HCT116 (cell line): ENCODE results near the gene LARP1. TPM values are rescaled to one million over a fixed set of nuclear protein-coding genes. Genes with fewer than 3 reads are reported as not detected.

Experiments
- ATAC-seq: fragments of 200-7000 bp; cut with Tn5 transposase; 2 replicates; pipeline ENCODE4 v1.9.1; 2020; ENCODE audit warnings: mild to moderate bottlenecking, moderate library complexity
- BruUV-seq: library from RNA; stranded (reverse); fragments of 400-500 nt; replicated peaks from 2 replicates; lab custom pipeline; 2021; lab: Mats Ljungman, UMichigan
- CTCF ChIA-PET: fragments of 300-600 bp; sonication (Branson Sonifier 250); formaldehyde crosslinking; loops from one replicate; lab custom pipeline; 2021; ENCODE audit warnings: antibody characterized with exemption; lab: Charles Lee
- POLR2A ChIA-PET: fragments of 300-600, 350-600 bp; sonication (Branson Sonifier 250); formaldehyde crosslinking; loops from one replicate; lab custom pipeline; 2021; ENCODE audit warnings: antibody characterized with exemption; lab: Charles Lee
- RAD21 ChIA-PET, 2 experiments: fragments of 300-600 bp; sonication (Branson Sonifier 250); formaldehyde crosslinking; loops; one replicate each; lab custom pipeline; 2023; ENCODE audit warnings: low total read pairs in 2 of 2; ENCODE audit not compliant: uncharacterized antibody in 2 of 2, unreplicated experiment in 2 of 2, low non-redundant PET in 1 of 2; lab: Charles Lee
- DNase-seq: peaks from one replicate; pipeline ENCODE4 v3.0.0-alpha.2; 2010; ENCODE audit warnings: low read depth, low spot score
- H2AFZ ChIP-seq: fragments of 200-600 bp; shearing (Covaris generic), sonication (generic); 2 replicates; pipeline ENCODE4 v1.6.1; 2017; ENCODE audit warnings: low read depth, mixed run types, mixed read lengths, antibody characterized with exemption, low read length; ENCODE audit not compliant: poor library complexity, severe bottlenecking
- H3K27ac ChIP-seq: 2 replicates; pipeline ENCODE4 v1.5.1; 2012; ENCODE audit warnings: low read depth, low read length
- H3K27me3 ChIP-seq: fragments of 200-600 bp; sonication (generic); 2 replicates; pipeline ENCODE4 v1.6.1; 2016; ENCODE audit warnings: mixed run types, low read length, mixed read lengths; ENCODE audit not compliant: insufficient read depth
- H3K36me3 ChIP-seq, 2 experiments: fragments of 200-500 bp in 1 of 2; fragments of 200-600 bp in 1 of 2; sonication (Bioruptor generic) in 1 of 2; sonication (generic) in 1 of 2; 2 replicates each; pipeline versions ENCODE4 v1.5.1 to v1.6.1; 2014 to 2016; ENCODE audit warnings: low read length in 2 of 2, inconsistent platforms in 1 of 2, mixed read lengths in 1 of 2, mixed run types in 1 of 2; ENCODE audit not compliant: insufficient read depth in 2 of 2, control insufficient read depth in 1 of 2
- H3K4me1 ChIP-seq, 2 experiments: fragments of 200-600 bp in 1 of 2; sonication (generic) in 1 of 2; 2 replicates each; pipeline versions ENCODE4 v1.5.1 to v1.6.1; 2012 to 2017; ENCODE audit warnings: low read length in 2 of 2, inconsistent platforms in 1 of 2, mild to moderate bottlenecking in 1 of 2, mixed read lengths in 1 of 2, mixed run types in 1 of 2, moderate library complexity in 1 of 2; ENCODE audit not compliant: insufficient read depth in 2 of 2, control insufficient read depth in 1 of 2
- H3K4me2 ChIP-seq: fragments of 200-600 bp; sonication (generic); 2 replicates; pipeline ENCODE4 v1.6.1; 2017; ENCODE audit warnings: mixed run types, low read length, mixed read lengths
- H3K4me3 ChIP-seq, 2 experiments: fragments of 200-600 bp in 1 of 2; sonication (generic) in 1 of 2; replicated peaks in 1 of 2; 2 replicates each; pipeline ENCODE4 v1.5.1; 2011 to 2016; ENCODE audit warnings: low read length in 2 of 2, control low read depth in 1 of 2, low read depth in 1 of 2, mild to moderate bottlenecking in 1 of 2, mixed read lengths in 1 of 2, mixed run types in 1 of 2
- H3K79me2 ChIP-seq: fragments of 200-600 bp; sonication (generic); 2 replicates; pipeline ENCODE4 v1.6.1; 2017; ENCODE audit warnings: mild to moderate bottlenecking, mixed run types, low read length, moderate library complexity, mixed read lengths; ENCODE audit not compliant: insufficient read depth
- H3K9ac ChIP-seq: fragments of 200-600 bp; sonication (generic); 2 replicates; pipeline ENCODE4 v1.6.1; 2016; ENCODE audit warnings: low read length, mixed read lengths
- H3K9me2 ChIP-seq: fragments of 200-600 bp; sonication (generic), shearing (Covaris generic); 2 replicates; pipeline ENCODE4 v1.6.1; 2017; ENCODE audit warnings: mixed run types, mild to moderate bottlenecking, moderate library complexity; ENCODE audit not compliant: insufficient read depth
- H3K9me3 ChIP-seq, 2 experiments: fragments of 200-500 bp in 1 of 2; fragments of 200-600 bp in 1 of 2; sonication (Bioruptor generic) in 1 of 2; sonication (generic) in 1 of 2; 2 replicates each; pipeline ENCODE4 v1.6.1; 2014 to 2017; ENCODE audit warnings: low read length in 2 of 2, mixed read lengths in 2 of 2, inconsistent platforms in 1 of 2, low read depth in 1 of 2, mild to moderate bottlenecking in 1 of 2, mixed run types in 1 of 2, moderate library complexity in 1 of 2; ENCODE audit not compliant: control insufficient read depth in 1 of 2, insufficient read depth in 1 of 2
- H4K20me1 ChIP-seq: fragments of 200-600 bp; sonication (generic), shearing (Covaris generic); 2 replicates; pipeline ENCODE4 v1.6.1; 2017; ENCODE audit warnings: mixed run types, mild to moderate bottlenecking, moderate library complexity; ENCODE audit not compliant: insufficient read depth
- EGR1 ChIP-seq: IDR thresholded peaks from 2 replicates; pipeline ENCODE4 v1.6.1; 2012; ENCODE audit warnings: low read depth
- ELF1 ChIP-seq: IDR thresholded peaks from 2 replicates; pipeline ENCODE4 v1.6.1; 2012; ENCODE audit warnings: low read depth, borderline replicate concordance
- FOSL1 ChIP-seq: IDR thresholded peaks from 2 replicates; pipeline ENCODE4 v1.6.1; 2012; ENCODE audit warnings: low read depth
- POLR2AphosphoS5 ChIP-seq: IDR thresholded peaks from 2 replicates; pipeline ENCODE4 v1.6.1; 2011; ENCODE audit warnings: mild to moderate bottlenecking, low read depth, low read length, moderate library complexity
- RAD21 ChIP-seq: IDR thresholded peaks from 2 replicates; pipeline ENCODE4 v1.6.1; 2012; ENCODE audit warnings: low read depth, mild to moderate bottlenecking
- SIN3A ChIP-seq: IDR thresholded peaks from 2 replicates; pipeline ENCODE4 v1.6.1; 2012; ENCODE audit warnings: low read depth
- SP1 ChIP-seq: IDR thresholded peaks from 2 replicates; pipeline ENCODE4 v1.6.1; 2012; ENCODE audit warnings: low read depth
- TCF7L2 ChIP-seq: IDR thresholded peaks from 2 replicates; pipeline ENCODE4 v1.7.0; 2011; ENCODE audit warnings: borderline replicate concordance, inconsistent platforms; ENCODE audit not compliant: insufficient read depth, insufficient read length; ENCODE audit errors: extremely low read depth
- ZFX ChIP-seq: fragments of 450-650 bp; IDR thresholded peaks from 2 replicates; pipeline ENCODE4 v1.6.1; 2017
- intact Hi-C: fragments of 100-400 bp; cut with micrococcal nuclease; formaldehyde crosslinking; loops from 2 replicates; pipeline ENCODE4 v1.10.0; 2022
- total RNA-seq: library from RNA; stranded (reverse); gene quantifications from one replicate; pipeline ENCODE4 v1.2.1, GENCODE V29; 2021; ENCODE audit not compliant: unreplicated experiment
- TF ChIP-seq, protein P1 (sequence below), 3 experiments: fragments of 200-600 bp in 1 of 3; sonication (generic) in 1 of 3; IDR thresholded peaks in 2 of 3; conservative IDR thresholded peaks in 1 of 3; 2 replicates each; pipeline ENCODE4 v1.5.1; 2012 to 2017; ENCODE audit warnings: low read depth in 2 of 3, low read length in 2 of 3, antibody characterized with exemption in 1 of 3, borderline replicate concordance in 1 of 3, control low read depth in 1 of 3, mild to moderate bottlenecking in 1 of 3, mixed read lengths in 1 of 3, mixed run types in 1 of 3, moderate library complexity in 1 of 3; ENCODE audit not compliant: insufficient read depth in 1 of 3
- TF ChIP-seq, protein P2 (sequence below): IDR thresholded peaks from 2 replicates; pipeline ENCODE4 v1.6.1; 2012; ENCODE audit warnings: low read depth
- TF ChIP-seq, protein P3 (sequence below): IDR thresholded peaks from 2 replicates; pipeline ENCODE4 v1.6.1; 2012
- TF ChIP-seq, protein P4 (sequence below): IDR thresholded peaks from 2 replicates; pipeline ENCODE4 v1.6.1; 2012

The LARP1 gene
- total RNA-seq, 1 experiment from 2014 or later = 201 TPM

DNA sequence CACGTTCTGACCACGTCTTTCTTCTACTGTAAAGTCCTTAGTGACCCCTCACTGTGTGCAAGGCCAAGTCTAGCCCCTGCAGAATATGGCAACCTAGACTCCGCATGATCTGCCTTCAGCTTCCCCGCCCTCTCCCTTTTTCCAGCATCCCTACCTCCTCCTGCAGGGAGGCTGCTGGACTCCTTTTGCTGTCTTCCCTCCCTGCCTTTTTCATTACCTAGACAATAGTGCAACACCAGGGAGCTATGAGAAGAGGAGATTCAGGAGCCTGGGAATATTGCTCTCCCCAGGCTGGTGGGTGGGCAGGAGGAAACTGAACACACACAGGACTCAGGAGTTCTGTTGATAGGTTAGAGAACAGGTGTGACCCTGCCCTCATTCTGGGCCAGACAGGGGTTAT lies 33.1 kb upstream of the LARP1 start:
- Histone ChIP-seq H3K9me2 (no peaks in the 10 kb centered on the region), H3K27me3 (no peaks in the 10 kb centered on the region)
- TF ChIP-seq SP1 (no peak), EGR1 (no peak), POLR2AphosphoS5 (no peak), ZFX (no peak), TCF7L2 (no peak), ELF1 (no peak)
- TF ChIP-seq, protein P1, sequence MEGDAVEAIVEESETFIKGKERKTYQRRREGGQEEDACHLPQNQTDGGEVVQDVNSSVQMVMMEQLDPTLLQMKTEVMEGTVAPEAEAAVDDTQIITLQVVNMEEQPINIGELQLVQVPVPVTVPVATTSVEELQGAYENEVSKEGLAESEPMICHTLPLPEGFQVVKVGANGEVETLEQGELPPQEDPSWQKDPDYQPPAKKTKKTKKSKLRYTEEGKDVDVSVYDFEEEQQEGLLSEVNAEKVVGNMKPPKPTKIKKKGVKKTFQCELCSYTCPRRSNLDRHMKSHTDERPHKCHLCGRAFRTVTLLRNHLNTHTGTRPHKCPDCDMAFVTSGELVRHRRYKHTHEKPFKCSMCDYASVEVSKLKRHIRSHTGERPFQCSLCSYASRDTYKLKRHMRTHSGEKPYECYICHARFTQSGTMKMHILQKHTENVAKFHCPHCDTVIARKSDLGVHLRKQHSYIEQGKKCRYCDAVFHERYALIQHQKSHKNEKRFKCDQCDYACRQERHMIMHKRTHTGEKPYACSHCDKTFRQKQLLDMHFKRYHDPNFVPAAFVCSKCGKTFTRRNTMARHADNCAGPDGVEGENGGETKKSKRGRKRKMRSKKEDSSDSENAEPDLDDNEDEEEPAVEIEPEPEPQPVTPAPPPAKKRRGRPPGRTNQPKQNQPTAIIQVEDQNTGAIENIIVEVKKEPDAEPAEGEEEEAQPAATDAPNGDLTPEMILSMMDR (IDR thresholded peaks at IDR 0.05 in 2 of 3, conservative IDR thresholded peaks at IDR 0.05 in 1 of 3; ENCODE audit: borderline replicate concordance in 1 of 3, insufficient read depth in 1 of 3, low read depth in 2 of 3, low read length in 2 of 3) = no peak
- TF ChIP-seq, all 23 proteins: peak for 0
- Histone ChIP-seq H3K4me3 (no peak overlapping the region), H3K4me2 (no peak overlapping the region), H3K9ac (no peak overlapping the region), H4K20me1 (no peaks in the 10 kb centered on the region), H2AFZ (no peak overlapping the region), H3K36me3 (no peaks in the 10 kb centered on the region), H3K4me1 (no peaks in the 10 kb centered on the region), H3K9me3 (no peaks in the 10 kb centered on the region), H3K79me2 (no peaks in the 10 kb centered on the region), H3K27ac (no peak overlapping the region)
- DNase-seq (no peak), ATAC-seq (no peak)
- CTCF ChIA-PET = no interaction called here
- POLR2A ChIA-PET = no interaction called here
- intact Hi-C loops = no loop called here
- no TSS peak for BruUV-seq
- RAD21 ChIA-PET = no interaction called here

DNA sequence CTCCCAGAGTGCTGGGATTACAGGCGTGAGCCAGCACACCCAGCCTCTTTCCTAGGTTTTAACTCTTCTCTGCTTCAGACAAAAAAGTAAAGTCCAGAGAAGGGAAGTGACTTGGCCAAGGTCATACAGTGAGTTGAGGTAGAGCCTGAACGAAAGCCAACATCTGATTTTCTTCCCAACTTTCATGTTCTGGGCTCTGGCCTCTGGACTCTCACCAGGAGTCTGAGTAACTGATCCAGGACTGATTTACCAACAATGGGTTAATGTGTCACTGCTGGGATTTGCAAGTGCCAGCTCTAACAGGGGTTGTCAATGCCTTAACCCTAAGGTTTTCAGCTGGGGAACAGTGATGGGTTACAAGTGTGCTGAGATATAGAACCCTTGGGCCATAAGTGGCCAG lies 32.2 kb upstream of the LARP1 start:
- POLR2A ChIA-PET = no interaction called here
- TF ChIP-seq SIN3A (no peak), ZFX (no peak), EGR1 (no peak), ELF1 (no peak), TCF7L2 (no peak), FOSL1 (no peak), RAD21 (no peak)
- TF ChIP-seq, protein P2, sequence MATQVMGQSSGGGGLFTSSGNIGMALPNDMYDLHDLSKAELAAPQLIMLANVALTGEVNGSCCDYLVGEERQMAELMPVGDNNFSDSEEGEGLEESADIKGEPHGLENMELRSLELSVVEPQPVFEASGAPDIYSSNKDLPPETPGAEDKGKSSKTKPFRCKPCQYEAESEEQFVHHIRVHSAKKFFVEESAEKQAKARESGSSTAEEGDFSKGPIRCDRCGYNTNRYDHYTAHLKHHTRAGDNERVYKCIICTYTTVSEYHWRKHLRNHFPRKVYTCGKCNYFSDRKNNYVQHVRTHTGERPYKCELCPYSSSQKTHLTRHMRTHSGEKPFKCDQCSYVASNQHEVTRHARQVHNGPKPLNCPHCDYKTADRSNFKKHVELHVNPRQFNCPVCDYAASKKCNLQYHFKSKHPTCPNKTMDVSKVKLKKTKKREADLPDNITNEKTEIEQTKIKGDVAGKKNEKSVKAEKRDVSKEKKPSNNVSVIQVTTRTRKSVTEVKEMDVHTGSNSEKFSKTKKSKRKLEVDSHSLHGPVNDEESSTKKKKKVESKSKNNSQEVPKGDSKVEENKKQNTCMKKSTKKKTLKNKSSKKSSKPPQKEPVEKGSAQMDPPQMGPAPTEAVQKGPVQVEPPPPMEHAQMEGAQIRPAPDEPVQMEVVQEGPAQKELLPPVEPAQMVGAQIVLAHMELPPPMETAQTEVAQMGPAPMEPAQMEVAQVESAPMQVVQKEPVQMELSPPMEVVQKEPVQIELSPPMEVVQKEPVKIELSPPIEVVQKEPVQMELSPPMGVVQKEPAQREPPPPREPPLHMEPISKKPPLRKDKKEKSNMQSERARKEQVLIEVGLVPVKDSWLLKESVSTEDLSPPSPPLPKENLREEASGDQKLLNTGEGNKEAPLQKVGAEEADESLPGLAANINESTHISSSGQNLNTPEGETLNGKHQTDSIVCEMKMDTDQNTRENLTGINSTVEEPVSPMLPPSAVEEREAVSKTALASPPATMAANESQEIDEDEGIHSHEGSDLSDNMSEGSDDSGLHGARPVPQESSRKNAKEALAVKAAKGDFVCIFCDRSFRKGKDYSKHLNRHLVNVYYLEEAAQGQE = no peak
- TF ChIP-seq, protein P3, sequence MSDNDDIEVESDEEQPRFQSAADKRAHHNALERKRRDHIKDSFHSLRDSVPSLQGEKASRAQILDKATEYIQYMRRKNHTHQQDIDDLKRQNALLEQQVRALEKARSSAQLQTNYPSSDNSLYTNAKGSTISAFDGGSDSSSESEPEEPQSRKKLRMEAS = no peak
- TF ChIP-seq, protein P4, sequence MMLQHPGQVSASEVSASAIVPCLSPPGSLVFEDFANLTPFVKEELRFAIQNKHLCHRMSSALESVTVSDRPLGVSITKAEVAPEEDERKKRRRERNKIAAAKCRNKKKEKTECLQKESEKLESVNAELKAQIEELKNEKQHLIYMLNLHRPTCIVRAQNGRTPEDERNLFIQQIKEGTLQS = no peak

More for the DNA sequence above, 32.2 kb upstream of the LARP1 start:
- no TSS peak for BruUV-seq
- no peaks in the 10 kb centered on the region for H3K9me3 ChIP-seq
- H3K4me2 ChIP-seq = no peak overlapping the region
- DNase-seq = no peak
- intact Hi-C loops = no loop called here
- no peaks in the 10 kb centered on the region for H3K79me2 ChIP-seq
- H4K20me1 ChIP-seq = no peaks in the 10 kb centered on the region
- ChIA-PET CTCF (no interaction called here), RAD21 (no interaction called here)
- H3K36me3 ChIP-seq = no peaks in the 10 kb centered on the region
- H3K9ac ChIP-seq = no peak overlapping the region
- H3K9me2 ChIP-seq = no peaks in the 10 kb centered on the region
- no peak overlapping the region for H3K27ac ChIP-seq
- H2AFZ ChIP-seq = no peak overlapping the region
- H3K27me3 ChIP-seq = no peaks in the 10 kb centered on the region
- no peak for ATAC-seq
- H3K4me1 ChIP-seq = no peaks in the 10 kb centered on the region
- no peak overlapping the region for H3K4me3 ChIP-seq
